HepG2 (cell line): ENCODE results near the gene DCTN3. TPM values are rescaled to one million over a fixed set of nuclear protein-coding genes. Genes with fewer than 3 reads are reported as not detected.
A peak's percentile ranks its signal among the peaks of the same experiment; 100 is the strongest.

Experiments used
- AHR ChIP-seq: IDR thresholded peaks from 2 replicates; pipeline ENCODE4 v1.6.1; 2018; ENCODE audit warnings: missing genetic modification reagents, missing compliant biosample characterization
- ARID2 ChIP-seq: sonication (generic); formaldehyde crosslinking; IDR thresholded peaks from 2 replicates; pipeline ENCODE4 v1.8.1; 2022; ENCODE audit warnings: mild to moderate bottlenecking, missing genetic modification reagents, borderline replicate concordance
- CC2D1A ChIP-seq: sonication (generic); formaldehyde crosslinking; IDR thresholded peaks from 2 replicates; pipeline ENCODE4 v1.8.1; 2023; ENCODE audit warnings: mild to moderate bottlenecking, missing genetic modification reagents
- CSRNP1 ChIP-seq: sonication (generic); formaldehyde crosslinking; IDR thresholded peaks from 2 replicates; pipeline ENCODE4 v1.8.1; 2023; ENCODE audit warnings: mild to moderate bottlenecking, missing genetic modification reagents
- DMTF1 ChIP-seq: sonication (generic); formaldehyde crosslinking; IDR thresholded peaks from 2 replicates; pipeline ENCODE4 v1.4.0; 2020; ENCODE audit warnings: mild to moderate bottlenecking, missing genetic modification reagents
- FOXP1 ChIP-seq, 2 experiments: fragments of 450-650 bp in 1 of 2; IDR thresholded peaks; 2 replicates each; pipeline ENCODE4 v1.6.1; 2017 to 2018; ENCODE audit warnings: antibody characterized with exemption in 1 of 2
- HOXA7 ChIP-seq: sonication (generic); formaldehyde crosslinking; IDR thresholded peaks from 2 replicates; pipeline ENCODE4 v1.8.1; 2022; ENCODE audit warnings: mild to moderate bottlenecking, missing genetic modification reagents, moderate library complexity
- SETDB1 ChIP-seq: sonication (generic); formaldehyde crosslinking; IDR thresholded peaks from 2 replicates; pipeline ENCODE4 v1.5.1; 2020; ENCODE audit warnings: missing genetic modification reagents, mild to moderate bottlenecking, borderline replicate concordance
- SIN3A ChIP-seq: IDR thresholded peaks from 2 replicates; pipeline ENCODE4 v1.6.1; 2011; ENCODE audit warnings: low read depth, mild to moderate bottlenecking, control low read depth, low read length, borderline replicate concordance
- SMAD1 ChIP-seq: sonication (generic); formaldehyde crosslinking; IDR thresholded peaks from 2 replicates; pipeline ENCODE4 v1.4.0; 2020; ENCODE audit warnings: missing genetic modification reagents, low read depth, mild to moderate bottlenecking, borderline replicate concordance
- SMAD9 ChIP-seq: sonication (generic); formaldehyde crosslinking; IDR thresholded peaks from 2 replicates; pipeline ENCODE4 v1.5.1; 2020; ENCODE audit warnings: mild to moderate bottlenecking, missing genetic modification reagents
- ZBTB14 ChIP-seq: sonication (generic); formaldehyde crosslinking; IDR thresholded peaks from 2 replicates; pipeline ENCODE4 v1.4.0; 2020; ENCODE audit warnings: missing genetic modification reagents
- ZBTB37 ChIP-seq: sonication (generic); formaldehyde crosslinking; IDR thresholded peaks from 2 replicates; pipeline ENCODE4 v1.4.0; 2020; ENCODE audit warnings: mild to moderate bottlenecking, missing genetic modification reagents
- ZNF18 ChIP-seq: sonication (generic); formaldehyde crosslinking; IDR thresholded peaks from 2 replicates; pipeline ENCODE4 v1.8.0; 2022; ENCODE audit warnings: mild to moderate bottlenecking, missing genetic modification reagents; ENCODE audit not compliant: insufficient replicate concordance
- ZNF274 ChIP-seq: sonication (generic); formaldehyde crosslinking; IDR thresholded peaks from 2 replicates; pipeline ENCODE4 v1.5.1; 2020; ENCODE audit warnings: mild to moderate bottlenecking, missing genetic modification reagents
- ZNF552 ChIP-seq: sonication (generic); formaldehyde crosslinking; IDR thresholded peaks from 2 replicates; pipeline ENCODE4 v1.9.0; 2022; ENCODE audit warnings: missing genetic modification reagents, mild to moderate bottlenecking, borderline replicate concordance
- ZNF556 ChIP-seq: sonication (generic); formaldehyde crosslinking; IDR thresholded peaks from 2 replicates; pipeline ENCODE4 v1.4.0; 2020; ENCODE audit warnings: mild to moderate bottlenecking, missing genetic modification reagents, borderline replicate concordance
- ZNF577 ChIP-seq: sonication (generic); formaldehyde crosslinking; IDR thresholded peaks from 2 replicates; pipeline ENCODE4 v1.4.0; 2020; ENCODE audit warnings: mild to moderate bottlenecking, low read depth, missing genetic modification reagents, borderline replicate concordance
- ZNF709 ChIP-seq: sonication (generic); formaldehyde crosslinking; IDR thresholded peaks from 2 replicates; pipeline ENCODE4 v1.5.0; 2020; ENCODE audit warnings: mild to moderate bottlenecking, missing genetic modification reagents
- ZNF788 ChIP-seq: sonication (generic); formaldehyde crosslinking; IDR thresholded peaks from 2 replicates; pipeline ENCODE4 v1.5.0; 2020; ENCODE audit warnings: mild to moderate bottlenecking, missing genetic modification reagents, borderline replicate concordance
- ZSCAN21 ChIP-seq: sonication (generic); formaldehyde crosslinking; IDR thresholded peaks from 2 replicates; pipeline ENCODE4 v1.8.0; 2022; ENCODE audit warnings: mild to moderate bottlenecking, missing genetic modification reagents, moderate library complexity, borderline replicate concordance
- polyA plus RNA-seq, 8 experiments: library from polyadenylated mRNA; depleted of rRNA in 3 of 8; stranded (reverse) in 7 of 8; unstranded in 1 of 8; fragments of >200 nt; fragmentation: Illumina TruSeq in 4 of 8; extraction: Trizol in 4 of 8; gene quantifications; 2 replicates each; pipeline versions ENCODE4 v1.2.1 to v1.2.3, GENCODE V29; 2011 to 2016; ENCODE audit warnings: low read depth in 4 of 8, missing spikeins in 1 of 8, mixed read lengths in 1 of 8; ENCODE audit not compliant: insufficient read depth in 1 of 8
- total RNA-seq, 5 experiments: library from RNA; depleted of rRNA; stranded (reverse); fragments of >200 nt; fragmentation: Illumina TruSeq; extraction: Trizol; gene quantifications; 2 replicates each; pipeline ENCODE4 v1.2.3, GENCODE V29; 2016; ENCODE audit warnings: low read depth in 1 of 5

The DCTN3 gene
- total and polyA plus RNA-seq, 2 of the 13 experiments (the other 11 are each of a cell fraction or from before 2014, with no cell fraction given): 27.4 to 34.5 TPM

- TF ChIP-seq ZNF18 (CRISPR knock-in tag) (no peak), SMAD9 (CRISPR knock-in tag) (no peak), CSRNP1 (no peak), HOXA7 (no peak), ZSCAN21 (CRISPR knock-in tag) (no peak), ZNF577 (CRISPR knock-in tag) (no peak), SMAD1 (no peak), DMTF1 (CRISPR knock-in tag) (no peak), ZNF274 (CRISPR knock-in tag) (no peak; the same call in 1 of the 2 replicates), SETDB1 (no peak), FOXP1 (IDR thresholded peaks at IDR 0.05) (no peak), FOXP1 (CRISPR knock-in tag; IDR thresholded peaks at IDR 0.05) (peak; percentile 27; the same call in 1 of the 2 replicates), CC2D1A (CRISPR knock-in tag) (no peak), SIN3A (peak; percentile 77; the same call in 1 of the 2 replicates), ZBTB14 (CRISPR knock-in tag) (no peak), ZNF709 (no peak), AHR (no peak), ARID2 (CRISPR knock-in tag) (no peak), ZNF552 (CRISPR knock-in tag) (no peak), ZNF556 (CRISPR knock-in tag) (peak; percentile 32; the same call in 1 of the 2 replicates), ZNF788 (CRISPR knock-in tag) (peak; percentile 80; the same call in 1 of the 2 replicates), ZBTB37 (CRISPR knock-in tag) (no peak)
These were observed 31.7 kb upstream of the DCTN3 start, which contains the start of gene IL11RA (continued) for GRCh38 chr9:34651876-34652601.
